Measurements from ENCODE around the gene USP22. TPM values are rescaled to one million over a fixed set of nuclear protein-coding genes. Genes with fewer than 3 reads are reported as not detected.

The USP22 gene
- total and polyA plus RNA-seq, 2 of the 13 experiments (the other 11 are each of a cell fraction or from before 2014, with no cell fraction given) = 98.0 to 130 TPM

Small RNAs within 50 kb of the gene (small RNA-seq; reads per million reads assigned to genes)
- 0 reads per million in 3 experiments for gene AC087393.1 (ENCODE audit: insufficient read depth in 2 of 3, insufficient read length in 3 of 3, low read depth in 2 of 3, low replicate concordance in 1 of 3)

Other genes starting within 250 kb of the USP22 start
- 24.3 and 35.8 TPM in 2 replicates for gene DHRS7B, start 84.0 kb upstream of the USP22 start, total RNA-seq (2016; rRNA removed; fragmentation: Illumina TruSeq; extraction: Trizol)
- 20.0 TPM in 2 replicates for gene DHRS7B, start 84.0 kb upstream of the USP22 start, polyA plus RNA-seq (2011; rRNA removed)
- 18.7 and 21.3 TPM in 2 replicates for gene TMEM11, start 171.2 kb upstream of the USP22 start, total RNA-seq (2016; rRNA removed; fragmentation: Illumina TruSeq; extraction: Trizol)
- 32.0 and 35.0 TPM in 2 replicates for gene TMEM11, start 171.2 kb upstream of the USP22 start, polyA plus RNA-seq (2011; rRNA removed)
- gene NATD1, start 210.4 kb upstream of the USP22 start, total RNA-seq (2016; rRNA removed; fragmentation: Illumina TruSeq; extraction: Trizol) = 0.31 and 0.45 TPM in 2 replicates
- gene NATD1, start 210.4 kb upstream of the USP22 start, polyA plus RNA-seq (2011; rRNA removed) = 2.3 and 2.9 TPM in 2 replicates
- 20.5 and 39.8 TPM in 2 replicates for gene MAP2K3, start 241.7 kb upstream of the USP22 start, total RNA-seq (2016; rRNA removed; fragmentation: Illumina TruSeq; extraction: Trizol)
- gene MAP2K3, start 241.7 kb upstream of the USP22 start, polyA plus RNA-seq (2011; rRNA removed) = 27.4 and 31.9 TPM in 2 replicates